Breast epithelium (tissue), 3 donors: ENCODE results near the gene CAPS2.

Experiments
- POLR2A ChIP-seq: fragments of 450-650 bp; IDR thresholded peaks from one replicate; pipeline ENCODE4 v1.6.1; 2016; ENCODE audit warnings: antibody characterized with exemption, mild to moderate bottlenecking, moderate library complexity
- POLR2AphosphoS5 ChIP-seq, 3 donors: sonication (generic); formaldehyde crosslinking; IDR thresholded peaks; one replicate each; pipeline ENCODE4 v1.6.1; 2017; ENCODE audit warnings: antibody characterized with exemption in 3 of 3
- TF ChIP-seq, protein P1 (sequence below), 3 donors: fragments of 450-650 bp; IDR thresholded peaks; one replicate each; pipeline ENCODE4 v1.5.1; 2016 to 2017; ENCODE audit warnings: antibody characterized with exemption in 3 of 3, mild to moderate bottlenecking in 3 of 3, moderate library complexity in 3 of 3

- TF ChIP-seq, protein P1, sequence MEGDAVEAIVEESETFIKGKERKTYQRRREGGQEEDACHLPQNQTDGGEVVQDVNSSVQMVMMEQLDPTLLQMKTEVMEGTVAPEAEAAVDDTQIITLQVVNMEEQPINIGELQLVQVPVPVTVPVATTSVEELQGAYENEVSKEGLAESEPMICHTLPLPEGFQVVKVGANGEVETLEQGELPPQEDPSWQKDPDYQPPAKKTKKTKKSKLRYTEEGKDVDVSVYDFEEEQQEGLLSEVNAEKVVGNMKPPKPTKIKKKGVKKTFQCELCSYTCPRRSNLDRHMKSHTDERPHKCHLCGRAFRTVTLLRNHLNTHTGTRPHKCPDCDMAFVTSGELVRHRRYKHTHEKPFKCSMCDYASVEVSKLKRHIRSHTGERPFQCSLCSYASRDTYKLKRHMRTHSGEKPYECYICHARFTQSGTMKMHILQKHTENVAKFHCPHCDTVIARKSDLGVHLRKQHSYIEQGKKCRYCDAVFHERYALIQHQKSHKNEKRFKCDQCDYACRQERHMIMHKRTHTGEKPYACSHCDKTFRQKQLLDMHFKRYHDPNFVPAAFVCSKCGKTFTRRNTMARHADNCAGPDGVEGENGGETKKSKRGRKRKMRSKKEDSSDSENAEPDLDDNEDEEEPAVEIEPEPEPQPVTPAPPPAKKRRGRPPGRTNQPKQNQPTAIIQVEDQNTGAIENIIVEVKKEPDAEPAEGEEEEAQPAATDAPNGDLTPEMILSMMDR (IDR thresholded peaks at IDR 0.05) = no peak
- TF ChIP-seq POLR2AphosphoS5 (IDR thresholded peaks at IDR 0.05) (no peak), POLR2A (no peak)
Measured at GRCh38 chr12:75323663-75324062, 6.5 kb downstream of the CAPS2 start.
